K562 (cell line): ENCODE data around the gene B3GNT7.

ENCODE experiments used
- GTF2B ChIP-seq: IDR thresholded peaks from 2 replicates; pipeline ENCODE4 v1.6.1; 2011; ENCODE audit not compliant: insufficient read length; ENCODE audit errors: extremely low read depth
- HNRNPL ChIP-seq: fragments of 200-400 bp; formaldehyde crosslinking; IDR thresholded peaks from 2 replicates; pipeline ENCODE4 v1.6.1; 2017; ENCODE audit warnings: low read depth, mild to moderate bottlenecking, low read length
- HOXB6 ChIP-seq: fragments of 250-450 bp; sonication (Bioruptor Pico); IDR thresholded peaks from 2 replicates; pipeline ENCODE4 v1.5.1; 2022; ENCODE audit warnings: mild to moderate bottlenecking, borderline replicate concordance
- OTX1 ChIP-seq: fragments of 450-650 bp; formaldehyde crosslinking; IDR thresholded peaks from 2 replicates; pipeline ENCODE4 v1.4.0; 2022; ENCODE audit warnings: mild to moderate bottlenecking
- POLR2AphosphoS5 ChIP-seq: IDR thresholded peaks from 2 replicates; pipeline ENCODE4 v1.6.1; 2011; ENCODE audit warnings: mild to moderate bottlenecking, low read depth, low read length, moderate library complexity; ENCODE audit not compliant: control insufficient read depth, insufficient read depth
- ZNF174 ChIP-seq: fragments of 250-450 bp; sonication (Bioruptor Pico); IDR thresholded peaks from 2 replicates; pipeline ENCODE4 v1.4.0; 2020; ENCODE audit warnings: mild to moderate bottlenecking
- ZNF232 ChIP-seq: sonication (generic); formaldehyde crosslinking; IDR thresholded peaks from 2 replicates; pipeline ENCODE4 v1.8.0; 2022; ENCODE audit warnings: mild to moderate bottlenecking, missing genetic modification reagents
- ZZZ3 ChIP-seq: fragments of 450-650 bp; IDR thresholded peaks from 2 replicates; pipeline ENCODE4 v1.6.1; 2016; ENCODE audit warnings: antibody characterized with exemption, mild to moderate bottlenecking, moderate library complexity
- TF ChIP-seq, protein P1 (sequence below): fragments of 250-450 bp; sonication (Bioruptor Pico); IDR thresholded peaks from 2 replicates; pipeline ENCODE4 v1.8.0; 2021; ENCODE audit warnings: mild to moderate bottlenecking, moderate library complexity
- TF ChIP-seq, protein P2 (sequence below), 3 experiments: IDR thresholded peaks in 2 of 3; conservative IDR thresholded peaks in 1 of 3; 2 replicates each; pipeline ENCODE4 v1.5.1; 2011 to 2012; ENCODE audit warnings: low read length in 3 of 3, mild to moderate bottlenecking in 3 of 3, control low read depth in 2 of 3, improper control_type of control experiment in 1 of 3, inconsistent platforms in 1 of 3, low read depth in 1 of 3, mixed read lengths in 1 of 3, moderate library complexity in 1 of 3; ENCODE audit not compliant: insufficient read depth in 2 of 3

GRCh38 chr2:231376857-231377256 lies 18.7 kb upstream of the B3GNT7 start:
- TF ChIP-seq, protein P1, sequence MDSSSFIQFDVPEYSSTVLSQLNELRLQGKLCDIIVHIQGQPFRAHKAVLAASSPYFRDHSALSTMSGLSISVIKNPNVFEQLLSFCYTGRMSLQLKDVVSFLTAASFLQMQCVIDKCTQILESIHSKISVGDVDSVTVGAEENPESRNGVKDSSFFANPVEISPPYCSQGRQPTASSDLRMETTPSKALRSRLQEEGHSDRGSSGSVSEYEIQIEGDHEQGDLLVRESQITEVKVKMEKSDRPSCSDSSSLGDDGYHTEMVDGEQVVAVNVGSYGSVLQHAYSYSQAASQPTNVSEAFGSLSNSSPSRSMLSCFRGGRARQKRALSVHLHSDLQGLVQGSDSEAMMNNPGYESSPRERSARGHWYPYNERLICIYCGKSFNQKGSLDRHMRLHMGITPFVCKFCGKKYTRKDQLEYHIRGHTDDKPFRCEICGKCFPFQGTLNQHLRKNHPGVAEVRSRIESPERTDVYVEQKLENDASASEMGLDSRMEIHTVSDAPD: no peak
- TF ChIP-seq, protein P2, sequence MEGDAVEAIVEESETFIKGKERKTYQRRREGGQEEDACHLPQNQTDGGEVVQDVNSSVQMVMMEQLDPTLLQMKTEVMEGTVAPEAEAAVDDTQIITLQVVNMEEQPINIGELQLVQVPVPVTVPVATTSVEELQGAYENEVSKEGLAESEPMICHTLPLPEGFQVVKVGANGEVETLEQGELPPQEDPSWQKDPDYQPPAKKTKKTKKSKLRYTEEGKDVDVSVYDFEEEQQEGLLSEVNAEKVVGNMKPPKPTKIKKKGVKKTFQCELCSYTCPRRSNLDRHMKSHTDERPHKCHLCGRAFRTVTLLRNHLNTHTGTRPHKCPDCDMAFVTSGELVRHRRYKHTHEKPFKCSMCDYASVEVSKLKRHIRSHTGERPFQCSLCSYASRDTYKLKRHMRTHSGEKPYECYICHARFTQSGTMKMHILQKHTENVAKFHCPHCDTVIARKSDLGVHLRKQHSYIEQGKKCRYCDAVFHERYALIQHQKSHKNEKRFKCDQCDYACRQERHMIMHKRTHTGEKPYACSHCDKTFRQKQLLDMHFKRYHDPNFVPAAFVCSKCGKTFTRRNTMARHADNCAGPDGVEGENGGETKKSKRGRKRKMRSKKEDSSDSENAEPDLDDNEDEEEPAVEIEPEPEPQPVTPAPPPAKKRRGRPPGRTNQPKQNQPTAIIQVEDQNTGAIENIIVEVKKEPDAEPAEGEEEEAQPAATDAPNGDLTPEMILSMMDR (IDR thresholded peaks at IDR 0.05 in 2 of 3, conservative IDR thresholded peaks at IDR 0.05 in 1 of 3; ENCODE audit: insufficient read depth in 2 of 3, low read depth in 1 of 3, low read length in 3 of 3): no peak
- TF ChIP-seq POLR2AphosphoS5 (no peak), GTF2B (no peak), HNRNPL (no peak), ZNF174 (no peak), HOXB6 (no peak), ZNF232 (CRISPR knock-in tag) (no peak), OTX1 (CRISPR knock-in tag) (no peak), ZZZ3 (no peak)
